Hematopoietic multipotent progenitor cell treated with erythropoietin and hydrocortisone succinate and interleukin-3 and kit ligand, for 6 days (in vitro differentiated cells): ENCODE measurements around the gene LRRC4B.

Source experiments
- DNase-seq: peaks from one replicate; pipeline ENCODE4 v3.0.0-alpha.2; 2015

LRRC4B gene

GRCh38 chr19:50501568-50502475 is 66.4 kb downstream of the LRRC4B start:
- DNase-seq, result no peak

GRCh38 chr19:50501186-50501567 is 67.1 kb downstream of the LRRC4B start:
- no peak for DNase-seq

GRCh38 chr19:50500753-50501151 is 67.5 kb downstream of the LRRC4B start:
- DNase-seq, result no peak

- DNase-seq, result peak; percentile 44
Measured at GRCh38 chr19:50500060-50500752, 68.0 kb downstream of the LRRC4B start.

- DNase-seq, result no peak
Measured at GRCh38 chr19:50498219-50499056, 69.8 kb downstream of the LRRC4B start.

- no peak for DNase-seq
Measured at GRCh38 chr19:50497022-50497405, 71.2 kb downstream of the LRRC4B start.

GRCh38 chr19:50496189-50497021 is 71.8 kb downstream of the LRRC4B start:
- DNase-seq, result peak; percentile 16

GRCh38 chr19:50495020-50495531 is 73.2 kb downstream of the LRRC4B start:
- no peak for DNase-seq

- no peak for DNase-seq
Measured at GRCh38 chr19:50494186-50495019, 73.8 kb downstream of the LRRC4B start.

- DNase-seq, result no peak
Measured at GRCh38 chr19:50493171-50493570, 75.1 kb downstream of the LRRC4B start.

- peak; percentile 57 for DNase-seq
Measured at GRCh38 chr19:50492303-50493052, 75.8 kb downstream of the LRRC4B start.

GRCh38 chr19:50490991-50491472 is 77.2 kb downstream of the LRRC4B start:
- no peak for DNase-seq

GRCh38 chr19:50490411-50490811 is 77.8 kb downstream of the LRRC4B start:
- DNase-seq, result no peak

- DNase-seq, result no peak
Measured at GRCh38 chr19:50489461-50490011, 78.7 kb downstream of the LRRC4B start.

GRCh38 chr19:50488389-50489194 is 79.6 kb downstream of the LRRC4B start:
- DNase-seq, result no peak

GRCh38 chr19:50486823-50487515 is 81.3 kb downstream of the LRRC4B start:
- peak; percentile 77 for DNase-seq

- no peak for DNase-seq
Measured at GRCh38 chr19:50485284-50485955, 82.8 kb downstream of the LRRC4B start.

GRCh38 chr19:50482916-50483315 is 85.3 kb downstream of the LRRC4B start:
- no peak for DNase-seq
